Thyroid gland (tissue), 4 donors: Measurements from ENCODE around the gene LRGUK.

Experiments used
- POLR2A ChIP-seq, 2 donors: fragments of 450-650 bp; IDR thresholded peaks; one replicate each; pipeline ENCODE4 v1.6.1; 2017; ENCODE audit warnings: antibody characterized with exemption in 2 of 2, mild to moderate bottlenecking in 2 of 2, moderate library complexity in 1 of 2
- TF ChIP-seq, protein P1 (sequence below), 6 experiments: fragments of 200-600 bp in 3 of 6; fragments of 450-650 bp in 3 of 6; sonication (generic) in 3 of 6; IDR thresholded peaks; one replicate each; pipeline ENCODE4 v1.5.1; 2016 to 2019; ENCODE audit warnings: antibody characterized with exemption in 6 of 6, mild to moderate bottlenecking in 2 of 6, inconsistent platforms in 1 of 6, moderate library complexity in 1 of 6

DNA sequence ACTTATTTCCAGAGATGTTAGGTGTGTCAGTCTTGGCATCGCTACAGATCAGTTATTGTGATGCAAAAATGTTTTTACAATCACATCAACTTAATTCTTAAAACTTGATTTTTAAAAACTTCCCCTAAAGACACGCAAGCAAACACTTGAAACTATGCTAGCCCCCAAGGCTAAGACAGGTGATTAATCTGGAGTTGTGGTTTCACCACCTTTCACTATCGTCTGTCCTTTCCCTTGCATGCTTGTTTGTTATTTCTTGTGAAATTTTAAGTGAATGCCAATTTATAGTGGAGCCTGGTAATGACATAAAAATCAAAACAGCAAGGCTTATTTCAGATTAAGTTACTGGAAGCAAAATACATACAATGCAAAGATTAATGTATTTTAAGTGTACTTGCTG lies 119.2 kb downstream of the LRGUK start:
- TF ChIP-seq, protein P1, sequence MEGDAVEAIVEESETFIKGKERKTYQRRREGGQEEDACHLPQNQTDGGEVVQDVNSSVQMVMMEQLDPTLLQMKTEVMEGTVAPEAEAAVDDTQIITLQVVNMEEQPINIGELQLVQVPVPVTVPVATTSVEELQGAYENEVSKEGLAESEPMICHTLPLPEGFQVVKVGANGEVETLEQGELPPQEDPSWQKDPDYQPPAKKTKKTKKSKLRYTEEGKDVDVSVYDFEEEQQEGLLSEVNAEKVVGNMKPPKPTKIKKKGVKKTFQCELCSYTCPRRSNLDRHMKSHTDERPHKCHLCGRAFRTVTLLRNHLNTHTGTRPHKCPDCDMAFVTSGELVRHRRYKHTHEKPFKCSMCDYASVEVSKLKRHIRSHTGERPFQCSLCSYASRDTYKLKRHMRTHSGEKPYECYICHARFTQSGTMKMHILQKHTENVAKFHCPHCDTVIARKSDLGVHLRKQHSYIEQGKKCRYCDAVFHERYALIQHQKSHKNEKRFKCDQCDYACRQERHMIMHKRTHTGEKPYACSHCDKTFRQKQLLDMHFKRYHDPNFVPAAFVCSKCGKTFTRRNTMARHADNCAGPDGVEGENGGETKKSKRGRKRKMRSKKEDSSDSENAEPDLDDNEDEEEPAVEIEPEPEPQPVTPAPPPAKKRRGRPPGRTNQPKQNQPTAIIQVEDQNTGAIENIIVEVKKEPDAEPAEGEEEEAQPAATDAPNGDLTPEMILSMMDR (IDR thresholded peaks at IDR 0.05) = no peak
- no peak for TF ChIP-seq POLR2A (IDR thresholded peaks at IDR 0.05)
